Activated CD4-positive, alpha-beta memory T cell treated with anti-CD3 and anti-CD28 coated beads for 36 hours (primary cell): ENCODE data around the gene ASGR2. TPM values are rescaled to one million over a fixed set of nuclear protein-coding genes. Genes with fewer than 3 reads are reported as not detected.

Source experiments
- CTCF ChIA-PET: fragments of 350-600 bp; sonication (Branson Sonifier 250); formaldehyde crosslinking; loops from one replicate; lab custom pipeline; 2021; ENCODE audit warnings: antibody characterized with exemption, inconsistent platforms; lab: Charles Lee
- POLR2A ChIA-PET: fragments of 350-600 bp; sonication (Branson Sonifier 250); formaldehyde crosslinking; loops from one replicate; lab custom pipeline; 2021; ENCODE audit warnings: antibody characterized with exemption; lab: Charles Lee
- DNase-seq: peaks from one replicate; pipeline ENCODE4 v3.0.0-alpha.2; 2020
- H3K27ac Mint-ChIP-seq: one replicate; pipeline ENCODE4 v1.8.0; 2021; ENCODE audit warnings: mixed read lengths
- H3K27me3 Mint-ChIP-seq: one replicate; pipeline ENCODE4 v1.8.0; 2021; ENCODE audit warnings: mixed read lengths
- H3K36me3 Mint-ChIP-seq: one replicate; pipeline ENCODE4 v1.8.0; 2021; ENCODE audit warnings: mixed read lengths
- H3K4me1 Mint-ChIP-seq: one replicate; pipeline ENCODE4 v1.8.0; 2021; ENCODE audit warnings: low read depth, mixed read lengths
- H3K4me3 Mint-ChIP-seq: one replicate; pipeline ENCODE4 v1.8.0; 2021; ENCODE audit warnings: mild to moderate bottlenecking, mixed read lengths
- H3K9me3 Mint-ChIP-seq: one replicate; pipeline ENCODE4 v1.8.0; 2021; ENCODE audit warnings: mixed read lengths
- intact Hi-C: fragments of 100-400 bp; cut with micrococcal nuclease; formaldehyde crosslinking; loops from one replicate; pipeline ENCODE4 v1.15.1; 2023
- total RNA-seq, 2 experiments: library from RNA; stranded (reverse); gene quantifications; one replicate each; pipeline ENCODE4 v1.2.3, GENCODE V29; 2021

Gene ASGR2
- total RNA-seq, 2 experiments from 2014 or later = not detected

GRCh38 chr17:7074931-7075330 lies 39.7 kb downstream of the ASGR2 start:
- no peak for DNase-seq
- no peaks in the 10 kb centered on the region for H3K27me3 Mint-ChIP-seq
- no peak overlapping the region for H3K4me3 Mint-ChIP-seq
- CTCF ChIA-PET = interaction anchor here (1.5 kb wide), 1 partner anchor 231 kb away, joined by 4 read pairs; no protein-coding TSS in a partner anchor
- no peak overlapping the region for H3K27ac Mint-ChIP-seq
- H3K4me1 Mint-ChIP-seq = no peaks in the 10 kb centered on the region
- intact Hi-C loops = no loop called here
- H3K9me3 Mint-ChIP-seq = no peaks in the 10 kb centered on the region
- H3K36me3 Mint-ChIP-seq = no peaks in the 10 kb centered on the region
- POLR2A ChIA-PET = no interaction called here

GRCh38 chr17:7072406-7072805 lies 42.2 kb downstream of the ASGR2 start:
- Mint-ChIP-seq H3K4me3 (no peak overlapping the region), H3K36me3 (peaks cover 4% of the 10 kb centered on the region), H3K9me3 (peaks cover 18% of the 10 kb centered on the region), H3K4me1 (no peaks in the 10 kb centered on the region), H3K27me3 (no peaks in the 10 kb centered on the region), H3K27ac (no peak overlapping the region)
- intact Hi-C loops = no loop called here
- ChIA-PET CTCF (no interaction called here), POLR2A (no interaction called here)
- DNase-seq = no peak

GRCh38 chr17:7070712-7071111 lies 43.9 kb downstream of the ASGR2 start:
- intact Hi-C loops = no loop called here
- Mint-ChIP-seq H3K27me3 (peaks cover 1% of the 10 kb centered on the region), H3K4me3 (no peak overlapping the region), H3K36me3 (peaks cover 6% of the 10 kb centered on the region), H3K4me1 (no peaks in the 10 kb centered on the region), H3K9me3 (peaks cover 21% of the 10 kb centered on the region), H3K27ac (no peak overlapping the region)
- DNase-seq = no peak
- CTCF ChIA-PET = interaction anchor here (0.6 to 0.7 kb wide), 2 partner anchors 11 to 21 kb away, joined by 3 to 4 read pairs; no protein-coding TSS in a partner anchor
- POLR2A ChIA-PET = no interaction called here

GRCh38 chr17:7068268-7068667 lies 46.4 kb downstream of the ASGR2 start:
- DNase-seq = no peak
- intact Hi-C loops = no loop called here
- peaks cover 12% of the 10 kb centered on the region for H3K27me3 Mint-ChIP-seq
- no peak overlapping the region for H3K27ac Mint-ChIP-seq
- CTCF ChIA-PET = interaction anchor here (1.3 kb wide), 1 partner anchor 69 kb away, joined by 4 read pairs; no protein-coding TSS in a partner anchor
- H3K36me3 Mint-ChIP-seq = peaks cover 6% of the 10 kb centered on the region
- peaks cover 21% of the 10 kb centered on the region for H3K9me3 Mint-ChIP-seq
- H3K4me3 Mint-ChIP-seq = no peak overlapping the region
- POLR2A ChIA-PET = no interaction called here
- H3K4me1 Mint-ChIP-seq = no peaks in the 10 kb centered on the region

GRCh38 chr17:7067198-7067597 lies 47.4 kb downstream of the ASGR2 start:
- H3K36me3 Mint-ChIP-seq = peaks cover 6% of the 10 kb centered on the region
- DNase-seq = no peak
- H3K27me3 Mint-ChIP-seq = peaks cover 17% of the 10 kb centered on the region
- POLR2A ChIA-PET = no interaction called here
- no peaks in the 10 kb centered on the region for H3K4me1 Mint-ChIP-seq
- H3K9me3 Mint-ChIP-seq = peaks cover 21% of the 10 kb centered on the region
- intact Hi-C loops = no loop called here
- no peak overlapping the region for H3K27ac Mint-ChIP-seq
- CTCF ChIA-PET = interaction anchor here (0.7 to 1.3 kb wide), 2 partner anchors 10 to 70 kb away, joined by 4 to 5 read pairs; no protein-coding TSS in a partner anchor
- H3K4me3 Mint-ChIP-seq = no peak overlapping the region

- peaks cover 6% of the 10 kb centered on the region for H3K36me3 Mint-ChIP-seq
These were observed 50.4 kb downstream of the ASGR2 start for GRCh38 chr17:7064261-7064660.

GRCh38 chr17:7063518-7064094 lies 51.0 kb downstream of the ASGR2 start:
- H3K36me3 Mint-ChIP-seq = peaks cover 5% of the 10 kb centered on the region
- H3K4me3 Mint-ChIP-seq = no peak overlapping the region
- CTCF ChIA-PET = interaction anchor here (1.0 kb wide), 2 partner anchors 11 to 23 kb away, joined by 3 to 4 read pairs; no protein-coding TSS in a partner anchor

More at GRCh38 chr17:7064261-7064660, 50.4 kb downstream of the ASGR2 start:
- Mint-ChIP-seq H3K9me3 (peaks cover 21% of the 10 kb centered on the region), H3K4me3 (no peak overlapping the region), H3K27me3 (peaks cover 17% of the 10 kb centered on the region), H3K4me1 (peaks cover 16% of the 10 kb centered on the region), H3K27ac (no peak overlapping the region)
- CTCF ChIA-PET = no interaction called here
- no peak for DNase-seq
- intact Hi-C loops = no loop called here
- POLR2A ChIA-PET = interaction anchor here (0.9 kb wide), 1 partner anchor 17 kb away, joined by 3 read pairs; no protein-coding TSS in a partner anchor

GRCh38 chr17:7060165-7060891 lies 54.3 kb downstream of the ASGR2 start:
- H3K4me1 Mint-ChIP-seq = peaks cover 24% of the 10 kb centered on the region

More at GRCh38 chr17:7063518-7064094, 51.0 kb downstream of the ASGR2 start:
- no peak for DNase-seq
- POLR2A ChIA-PET = interaction anchor here (0.5 kb wide), 1 partner anchor 73 kb away, joined by 3 read pairs; no protein-coding TSS in a partner anchor
- peaks cover 17% of the 10 kb centered on the region for H3K27me3 Mint-ChIP-seq
- H3K4me1 Mint-ChIP-seq = peaks cover 23% of the 10 kb centered on the region
- H3K9me3 Mint-ChIP-seq = peaks cover 14% of the 10 kb centered on the region
- intact Hi-C loops = no loop called here
- H3K27ac Mint-ChIP-seq = no peak overlapping the region

GRCh38 chr17:7058831-7059447 lies 55.7 kb downstream of the ASGR2 start:
- peak overlapping the region; percentile 32 for H3K27ac Mint-ChIP-seq
- POLR2A ChIA-PET = no interaction called here
- no peak for DNase-seq
- H3K4me1 Mint-ChIP-seq = peaks cover 24% of the 10 kb centered on the region
- H3K36me3 Mint-ChIP-seq = no peaks in the 10 kb centered on the region
- CTCF ChIA-PET = interaction anchor here (0.8 to 20.9 kb wide), 5 partner anchors 8 to 119 kb away, joined by 3 to 509 read pairs (median 3); no protein-coding TSS in a partner anchor
- H3K27me3 Mint-ChIP-seq = peaks cover 12% of the 10 kb centered on the region
- H3K4me3 Mint-ChIP-seq = no peak overlapping the region
- H3K9me3 Mint-ChIP-seq = no peaks in the 10 kb centered on the region
- intact Hi-C loops = no loop called here

More at GRCh38 chr17:7060165-7060891, 54.3 kb downstream of the ASGR2 start:
- ChIA-PET CTCF (interaction anchor here (0.9 to 20.9 kb wide), 4 partner anchors 8 to 75 kb away, joined by 3 to 509 read pairs (median 6); no protein-coding TSS in a partner anchor), POLR2A (interaction anchor here (0.8 to 1.8 kb wide), 3 partner anchors 11 to 73 kb away, joined by 3 to 13 read pairs (median 12); no protein-coding TSS in a partner anchor)
- Mint-ChIP-seq H3K27ac (peak overlapping the region; percentile 91), H3K27me3 (peaks cover 14% of the 10 kb centered on the region), H3K9me3 (no peaks in the 10 kb centered on the region), H3K36me3 (no peaks in the 10 kb centered on the region), H3K4me3 (no peak overlapping the region)
- intact Hi-C loops = loop anchor here (1.0 to 2.0 kb wide), 4 partner anchors 13 to 72 kb away; a partner anchor contains a TSS
- peak; percentile 75 for DNase-seq

GRCh38 chr17:7056386-7056785 lies 58.2 kb downstream of the ASGR2 start:
- peaks cover 23% of the 10 kb centered on the region for H3K4me1 Mint-ChIP-seq
- H3K27me3 Mint-ChIP-seq = no peaks in the 10 kb centered on the region
- no peak overlapping the region for H3K4me3 Mint-ChIP-seq
- no peak for DNase-seq
- intact Hi-C loops = no loop called here
- H3K27ac Mint-ChIP-seq = no peak overlapping the region
- ChIA-PET CTCF (interaction anchor here (0.7 to 20.9 kb wide), 3 partner anchors 11 to 79 kb away, joined by 5 to 509 read pairs (median 14); no protein-coding TSS in a partner anchor), POLR2A (interaction anchor here (0.7 kb wide), 1 partner anchor 731 kb away, joined by 3 read pairs; no protein-coding TSS in a partner anchor)
- no peaks in the 10 kb centered on the region for H3K9me3 Mint-ChIP-seq
- H3K36me3 Mint-ChIP-seq = no peaks in the 10 kb centered on the region
